T47D (cell line): Measurements from ENCODE around the gene HNRNPH2.
A peak's percentile ranks its signal among the peaks of the same experiment; 100 is the strongest.

Source experiments
- DNase-seq, 2 experiments: peaks; one replicate each; pipeline versions ENCODE4 v3.0.0 to v3.0.0-alpha.2; 2011 to 2012; ENCODE audit warnings: low read depth in 1 of 2, low spot score in 1 of 2
- JUND ChIP-seq: IDR thresholded peaks from 2 replicates; pipeline ENCODE4 v1.6.1; 2012; ENCODE audit warnings: low read depth
- in situ Hi-C: cut with HindIII; loops from 2 replicates; pipeline ENCODE4 v1.10.0; 2016; ENCODE audit warnings: low sequenced_read_pairs, low pct_unique_long_range_greater_than_20kb

The HNRNPH2 gene

GRCh38 chrX:101385795-101386541, 22.1 kb upstream of the HNRNPH2 start, which contains the start of gene BTK:
BTK (minus strand) TSS chrX:101386191; CDS start chrX:101375284, 10,907 bp downstream.
- DNase-seq = no peak
- no peak for TF ChIP-seq JUND

GRCh38 chrX:101386542-101386885, 21.5 kb upstream of the HNRNPH2 start:
- in situ Hi-C loops = no loop called here
- DNase-seq = no peak
- TF ChIP-seq JUND = no peak

More at GRCh38 chrX:101385795-101386541, 22.1 kb upstream of the HNRNPH2 start, which contains the start of gene BTK:
- in situ Hi-C loops = no loop called here

- in situ Hi-C loops = no loop called here
- TF ChIP-seq JUND = no peak
- DNase-seq = no peak
Observed at GRCh38 chrX:101388604-101389003, 19.4 kb upstream of the HNRNPH2 start.

- no peak for TF ChIP-seq JUND
- in situ Hi-C loops = no loop called here
Observed at GRCh38 chrX:101390664-101391525, 17.1 kb upstream of the HNRNPH2 start, which contains the start of gene RPL36A. RPL36A (plus strand) TSS chrX:101391011; CDS start chrX:101391044, 33 bp downstream.

GRCh38 chrX:101391831-101392230, 16.2 kb upstream of the HNRNPH2 start:
- in situ Hi-C loops = no loop called here
- no peak for TF ChIP-seq JUND
- no peak for DNase-seq

More at GRCh38 chrX:101390664-101391525, 17.1 kb upstream of the HNRNPH2 start, which contains the start of gene RPL36A:
- DNase-seq = peak; percentile 35 to 89

- no peak for TF ChIP-seq JUND
- DNase-seq = no peak
- in situ Hi-C loops = no loop called here
Observed at GRCh38 chrX:101393530-101394305, 14.3 kb upstream of the HNRNPH2 start.

- in situ Hi-C loops = no loop called here
- no peak for TF ChIP-seq JUND
- no peak for DNase-seq
Observed at GRCh38 chrX:101394372-101394771, 13.7 kb upstream of the HNRNPH2 start.

- TF ChIP-seq JUND = no peak
- in situ Hi-C loops = no loop called here
- DNase-seq = no peak
Observed at GRCh38 chrX:101395789-101396188, 12.2 kb upstream of the HNRNPH2 start.

GRCh38 chrX:101397779-101398178, 10.2 kb upstream of the HNRNPH2 start:
- in situ Hi-C loops = no loop called here
- no peak for TF ChIP-seq JUND
- no peak for DNase-seq

- in situ Hi-C loops = no loop called here
- TF ChIP-seq JUND = no peak
- DNase-seq = no peak
Observed at GRCh38 chrX:101398694-101399093, 9.3 kb upstream of the HNRNPH2 start.

- no peak for DNase-seq
- in situ Hi-C loops = no loop called here
- no peak for TF ChIP-seq JUND
Observed at GRCh38 chrX:101399825-101400224, 8.2 kb upstream of the HNRNPH2 start.

- in situ Hi-C loops = no loop called here
- DNase-seq = no peak
- no peak for TF ChIP-seq JUND
Observed at GRCh38 chrX:101407167-101407747, 765 bp upstream of the HNRNPH2 start.
